GM19397 (cell line): Measurements from ENCODE around the gene CEP89.
"Not testable (repeated sequence)": the region's sequence is repeated elsewhere in the genome, so short reads cannot be mapped to it uniquely, and the experiment has no call there.

ENCODE experiments used
- ATAC-seq: cut with Tn5 transposase; IDR thresholded peaks from one replicate; pipeline ENCODE4 v1.9.1; 2021; ENCODE audit warnings: mild to moderate bottlenecking, moderate library complexity; ENCODE audit not compliant: unreplicated experiment

The CEP89 gene

DNA sequence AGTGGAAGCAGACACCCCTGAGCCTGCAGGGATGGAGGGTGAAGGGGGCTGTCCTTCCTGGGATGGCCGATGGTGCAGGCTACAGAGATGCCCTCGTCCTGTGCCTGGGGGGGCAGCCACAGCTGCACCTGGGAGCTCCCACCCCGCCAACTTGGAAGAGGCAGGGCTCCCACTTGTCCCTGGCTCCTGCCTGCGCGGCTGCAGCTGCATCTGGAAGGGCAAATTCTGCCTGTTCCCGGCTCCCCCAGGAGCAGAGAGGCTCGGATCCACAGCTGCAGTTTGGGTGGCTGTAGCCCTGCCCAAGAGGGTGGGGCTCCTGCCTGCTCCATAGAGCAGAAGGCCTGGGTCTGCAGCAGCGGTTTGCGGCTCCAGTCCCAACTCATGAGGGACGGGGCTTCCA, 2.2 kb downstream of the CEP89 start:
- no peak for ATAC-seq

DNA sequence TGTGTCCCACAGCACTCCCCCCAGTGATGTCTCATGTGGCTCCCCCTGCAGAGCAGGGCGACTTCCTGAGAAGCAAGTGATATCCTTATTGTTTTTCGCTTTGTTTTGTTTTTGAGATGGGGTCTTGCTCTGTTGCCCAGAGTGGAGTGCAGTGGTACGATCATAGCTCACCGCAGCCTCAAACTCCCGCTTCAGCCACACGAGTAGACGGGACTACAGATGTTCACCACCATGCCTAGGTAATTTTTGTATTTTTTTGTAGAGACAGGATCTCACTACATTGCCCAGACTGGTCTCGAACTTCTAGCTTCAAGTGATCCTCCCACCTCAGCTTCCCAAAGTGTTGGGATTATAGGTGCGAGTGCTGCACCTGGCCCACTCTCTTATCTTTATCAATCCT, 5.0 kb downstream of the CEP89 start:
- no peak for ATAC-seq

DNA sequence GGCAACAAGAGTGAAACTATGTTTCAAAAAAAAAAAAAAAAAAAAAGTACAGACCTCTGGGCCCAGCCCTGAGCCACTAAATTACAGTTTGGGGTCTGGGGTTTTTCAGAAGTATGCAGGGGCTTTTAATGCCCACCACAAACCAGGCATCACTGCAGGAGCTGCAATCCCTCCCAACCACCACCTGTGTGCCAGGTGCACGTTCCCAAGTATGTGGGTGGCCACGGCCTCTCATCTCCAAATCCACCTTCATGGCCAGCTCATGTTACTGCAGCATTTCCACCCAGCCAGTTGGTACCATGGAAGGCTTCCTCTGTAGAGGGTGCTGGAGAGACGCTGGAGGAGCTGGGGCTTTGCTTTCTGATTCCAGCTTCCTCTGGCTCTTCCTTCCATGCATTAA, 26.5 kb downstream of the CEP89 start:
- no peak for ATAC-seq

DNA sequence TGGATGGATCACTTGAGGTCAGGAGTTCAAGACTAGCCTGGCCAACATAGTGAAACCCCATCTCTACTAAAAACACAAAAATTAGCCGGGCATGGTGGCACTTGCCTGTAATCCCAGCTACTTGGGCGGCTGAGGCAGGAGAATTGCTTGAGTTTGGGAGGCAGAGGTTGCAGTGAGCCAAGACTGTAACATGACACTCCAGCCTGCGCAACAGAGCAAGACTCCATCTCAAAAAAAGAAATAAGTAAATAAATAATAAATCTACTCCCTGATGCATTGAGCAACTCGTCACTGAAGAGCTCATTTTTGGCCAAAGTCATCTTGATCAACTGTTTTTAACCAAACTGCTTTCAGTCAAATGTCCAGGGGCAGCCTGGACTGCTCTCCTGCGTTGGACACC, 30.5 kb downstream of the CEP89 start:
- not testable (repeated sequence) for ATAC-seq

DNA sequence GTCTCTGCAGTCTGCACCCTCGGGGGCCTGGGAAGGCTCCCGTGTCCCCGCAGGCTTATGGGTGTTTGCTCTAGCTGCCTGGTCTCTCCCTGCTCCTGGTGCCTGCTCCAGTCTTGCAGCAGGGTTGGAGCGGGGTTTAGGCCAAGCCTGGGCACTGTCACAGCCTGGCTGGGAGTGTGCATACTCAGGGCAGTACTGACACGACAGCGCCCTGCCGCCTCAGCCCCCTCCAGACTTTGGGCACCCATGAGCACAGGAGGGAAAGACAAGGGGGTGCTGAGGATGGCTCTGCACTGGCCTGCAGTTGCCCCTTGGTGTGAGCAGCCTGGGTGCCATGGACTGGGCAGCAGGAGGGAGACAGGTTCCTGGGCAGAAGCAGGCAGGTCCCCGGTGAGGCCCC, 35.7 kb downstream of the CEP89 start:
- no peak for ATAC-seq

DNA sequence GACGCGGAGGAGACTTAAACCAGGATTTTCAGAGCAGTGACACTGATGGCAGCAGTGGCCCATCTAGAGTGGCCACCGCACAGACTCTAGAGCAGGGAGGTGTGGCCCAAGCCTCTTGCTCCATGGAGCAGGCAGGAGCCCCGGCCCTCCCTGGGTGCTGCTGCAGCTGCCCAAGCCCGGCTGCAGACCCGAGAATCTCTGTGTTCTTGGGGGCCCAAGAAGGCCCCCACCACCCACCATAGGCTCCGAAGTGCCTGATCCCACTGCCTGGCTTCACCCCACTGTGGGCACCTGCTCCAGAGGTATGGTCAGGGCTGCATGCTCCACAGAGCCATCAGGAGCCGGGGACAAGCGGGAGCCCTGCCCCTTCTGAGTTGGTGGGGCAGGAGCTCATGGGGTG, 36.1 kb downstream of the CEP89 start:
- ATAC-seq, result no peak

DNA sequence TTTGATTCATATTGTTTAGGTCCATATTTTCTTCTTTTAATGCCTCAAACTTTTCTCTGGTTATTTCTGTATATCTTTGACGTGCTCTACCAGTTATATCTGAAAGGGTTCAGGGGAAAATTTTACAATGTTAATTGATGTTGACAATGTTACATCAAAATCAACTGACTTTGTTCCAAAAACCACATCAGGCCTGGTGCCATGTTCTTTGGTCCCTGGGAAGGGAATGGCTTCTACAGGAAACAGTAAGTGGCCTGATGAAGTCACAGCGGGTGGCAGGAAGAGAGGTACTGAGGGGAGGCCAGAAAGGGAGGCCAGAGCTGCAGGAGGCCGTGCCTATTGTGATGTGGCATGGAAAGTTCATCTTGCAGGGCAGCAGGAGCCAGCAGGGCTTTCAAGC, 38.2 kb downstream of the CEP89 start:
- no peak for ATAC-seq

DNA sequence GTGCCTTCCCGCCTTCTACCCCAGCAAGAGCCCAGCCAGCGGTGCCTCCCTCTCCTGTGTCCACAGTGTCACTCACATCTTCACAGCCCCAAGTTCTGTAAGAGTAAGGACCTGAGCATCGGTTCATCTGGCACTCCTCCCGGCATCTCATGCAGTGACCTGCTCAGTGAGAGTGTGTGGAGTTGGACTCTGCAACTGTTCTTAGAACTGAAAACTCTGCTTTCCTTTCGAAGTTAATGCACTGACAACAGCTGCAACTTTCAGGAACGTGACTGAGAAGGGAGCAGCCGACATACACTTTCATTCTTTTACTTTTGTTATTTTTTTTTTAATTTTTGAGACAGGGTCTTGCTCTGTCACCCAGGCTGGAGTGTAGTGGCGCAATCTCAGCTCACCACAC, 41.2 kb downstream of the CEP89 start:
- no peak for ATAC-seq

DNA sequence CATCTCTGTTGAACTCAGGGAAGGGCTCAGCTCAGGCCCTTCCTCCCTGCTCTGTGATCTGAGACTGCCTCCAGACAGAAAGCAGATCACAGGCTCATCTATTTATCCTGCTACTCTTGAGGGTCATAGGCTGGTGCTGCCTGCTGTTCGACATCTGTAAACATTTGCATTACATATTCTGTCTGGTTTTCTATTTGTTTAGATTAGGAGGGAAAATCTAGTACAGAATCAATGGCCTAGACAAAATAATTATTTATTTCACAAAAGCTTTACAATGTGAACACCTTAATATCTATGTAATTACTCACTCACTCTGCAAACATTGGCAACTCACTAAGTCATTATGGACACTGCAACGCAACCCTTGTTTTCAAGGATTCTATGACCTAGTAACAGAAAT, 43.0 kb downstream of the CEP89 start:
- ATAC-seq, result no peak

DNA sequence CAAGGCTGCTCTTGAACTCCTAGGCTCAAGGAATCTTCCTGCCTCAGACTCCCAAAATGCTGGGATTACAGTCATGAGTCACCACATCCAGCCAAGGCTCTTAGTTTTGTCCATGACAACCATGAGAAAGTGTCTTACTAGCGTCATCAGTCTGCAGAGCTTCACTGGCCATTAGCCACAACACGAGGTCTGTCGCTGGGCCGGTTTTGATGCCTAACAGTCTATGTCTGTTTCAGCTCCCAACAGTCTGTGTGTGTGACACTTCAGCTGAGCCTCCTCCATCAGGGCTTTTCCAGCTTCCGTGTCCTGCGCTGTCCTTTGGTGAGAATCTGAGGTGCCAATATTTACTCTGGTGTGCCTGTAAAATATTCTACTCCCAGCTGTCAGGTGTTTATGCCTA, 47.6 kb downstream of the CEP89 start:
- no peak for ATAC-seq

DNA sequence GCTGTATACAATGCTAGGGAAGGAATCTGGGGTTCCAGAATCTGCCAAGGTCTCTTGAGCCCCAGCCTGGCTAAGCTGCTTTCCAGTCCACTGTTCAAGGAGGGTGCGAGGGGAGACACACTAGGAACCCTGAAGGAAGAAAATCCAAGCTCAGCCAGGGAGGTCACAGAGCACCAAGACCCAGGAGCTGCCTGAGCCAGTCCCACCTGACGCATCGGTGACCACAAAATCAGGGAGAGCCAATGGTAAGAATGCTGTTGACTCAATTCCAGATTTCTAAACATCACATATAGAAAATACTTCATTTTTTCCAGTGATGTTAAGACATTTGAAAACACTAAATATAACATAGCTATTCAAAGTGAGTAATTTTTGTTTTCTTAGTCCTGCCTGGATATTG, 50.1 kb downstream of the CEP89 start:
- ATAC-seq, result no peak

DNA sequence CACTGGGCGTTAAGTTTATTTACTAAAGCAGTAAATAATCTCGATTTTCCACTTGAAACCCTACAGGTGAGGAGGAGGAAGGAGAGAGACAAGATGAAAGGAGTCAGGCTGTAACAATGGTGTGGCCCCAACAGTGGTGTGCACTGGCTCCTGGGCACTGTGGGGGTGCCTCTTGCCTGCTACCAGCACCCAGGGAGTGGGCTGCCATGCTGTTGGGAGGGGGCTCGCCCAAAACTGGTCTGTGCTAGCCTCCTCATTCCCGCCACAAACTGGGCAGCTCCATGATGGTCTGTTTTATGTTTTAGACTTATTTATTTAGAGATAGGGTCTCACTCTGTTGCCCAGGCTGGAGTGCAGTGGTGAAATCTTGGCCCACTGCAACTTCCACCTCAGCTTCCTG, 52.4 kb downstream of the CEP89 start:
- no peak for ATAC-seq

DNA sequence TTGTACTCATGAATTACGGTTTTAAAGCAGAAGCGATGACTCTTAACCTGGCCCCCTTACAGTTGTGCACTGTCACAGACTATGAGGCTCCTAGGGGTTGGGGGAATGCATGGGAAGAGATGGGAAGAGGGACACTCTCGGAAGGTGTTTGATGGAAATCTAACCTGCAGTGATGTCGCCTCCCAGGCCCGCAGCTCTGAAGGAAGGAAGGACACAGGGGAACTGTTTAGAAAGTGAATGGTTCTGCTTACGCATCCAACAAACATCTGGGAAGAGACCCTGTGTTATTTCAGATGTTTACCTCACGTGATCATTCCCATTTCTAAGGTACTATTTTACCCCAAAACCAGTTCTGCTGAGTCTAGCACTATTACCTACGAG, 54.2 kb downstream of the CEP89 start:
- no peak for ATAC-seq

DNA sequence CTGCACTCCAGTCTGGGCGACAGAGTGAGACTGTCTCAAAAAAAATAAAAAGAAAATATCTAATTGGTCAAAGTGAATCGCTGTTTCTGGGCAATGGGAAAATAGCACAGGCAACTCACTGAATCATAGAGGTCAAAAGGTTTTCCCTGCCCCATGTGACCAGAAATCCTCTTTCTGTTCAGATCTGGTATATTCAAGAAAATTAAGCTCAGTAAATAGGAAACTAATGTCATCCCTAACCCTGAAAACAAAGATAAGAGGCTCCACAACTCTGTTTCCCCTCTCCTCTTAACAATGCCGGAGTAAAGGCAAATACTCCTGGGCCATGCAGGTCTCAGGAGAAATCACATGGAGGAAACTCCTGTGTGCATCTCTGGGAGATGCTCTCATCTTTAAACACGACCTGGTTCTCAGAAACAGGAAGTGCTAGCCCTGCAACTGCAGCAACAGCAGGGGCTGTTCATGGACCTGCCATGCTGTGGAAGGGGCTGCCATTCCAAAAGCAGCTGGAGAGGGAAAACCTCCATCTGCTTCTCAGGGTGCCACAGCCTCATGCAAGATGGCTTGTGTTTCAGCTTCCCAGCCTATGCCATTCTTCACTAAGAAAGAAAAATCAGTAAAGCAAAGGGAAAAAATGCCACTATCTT, 54.7 kb downstream of the CEP89 start:
- ATAC-seq, result no peak

DNA sequence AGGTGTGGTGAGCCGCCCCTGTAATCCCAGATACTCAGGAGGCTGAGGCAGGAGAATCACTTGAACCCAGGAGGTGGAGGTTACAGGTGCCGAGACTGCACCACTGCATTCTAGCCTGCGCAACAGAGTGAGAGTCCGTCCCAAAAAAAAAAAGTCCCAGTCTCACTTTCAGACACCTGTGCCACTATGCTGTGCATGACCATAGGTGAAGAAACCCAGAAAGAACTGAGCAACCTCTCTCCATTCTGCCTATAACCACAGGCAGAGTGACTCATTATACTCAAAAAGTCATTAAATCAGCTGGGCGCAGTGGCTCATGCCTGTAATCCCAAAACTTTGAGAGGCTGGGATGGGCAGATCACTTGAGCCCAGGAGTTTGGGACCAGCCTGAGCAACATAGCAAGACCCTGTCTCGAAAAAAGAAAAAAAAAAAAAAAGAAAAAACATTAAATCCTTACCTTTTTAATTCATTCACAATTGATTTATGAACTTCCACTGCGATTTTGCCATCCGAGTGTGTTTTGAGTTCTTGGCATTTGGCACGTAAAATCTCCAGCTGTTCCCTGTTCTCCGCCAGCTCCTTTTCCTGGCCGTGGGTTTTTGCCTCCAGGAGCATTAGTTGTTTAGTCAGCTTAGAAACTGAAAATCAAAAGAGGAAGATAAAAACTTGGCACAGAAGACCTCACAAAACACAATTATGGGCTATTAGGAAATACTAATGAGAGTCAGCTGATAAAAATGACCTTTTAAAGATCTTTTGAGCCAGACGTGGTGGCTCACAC, 56.7 kb downstream of the CEP89 start:
- ATAC-seq, result no peak

DNA sequence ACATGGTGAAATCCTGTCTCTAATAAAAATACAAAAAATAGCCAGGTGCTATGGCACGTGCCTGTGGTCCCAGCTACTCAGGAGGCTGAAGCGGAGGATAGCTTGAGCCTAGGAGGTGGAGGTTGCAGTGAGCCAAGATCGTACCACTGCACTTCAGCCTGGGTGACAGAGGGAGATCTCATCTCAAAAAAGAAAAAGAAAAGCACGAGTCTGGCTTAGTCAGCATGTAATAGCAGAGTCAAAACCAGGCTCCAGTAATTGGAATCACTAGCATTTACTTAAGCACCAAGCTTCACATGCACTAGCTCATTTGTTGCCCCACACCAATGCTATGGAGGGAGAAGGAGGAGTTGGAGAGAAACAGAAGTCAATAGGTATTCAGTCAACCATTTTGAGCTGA, 60.3 kb downstream of the CEP89 start:
- no peak for ATAC-seq

DNA sequence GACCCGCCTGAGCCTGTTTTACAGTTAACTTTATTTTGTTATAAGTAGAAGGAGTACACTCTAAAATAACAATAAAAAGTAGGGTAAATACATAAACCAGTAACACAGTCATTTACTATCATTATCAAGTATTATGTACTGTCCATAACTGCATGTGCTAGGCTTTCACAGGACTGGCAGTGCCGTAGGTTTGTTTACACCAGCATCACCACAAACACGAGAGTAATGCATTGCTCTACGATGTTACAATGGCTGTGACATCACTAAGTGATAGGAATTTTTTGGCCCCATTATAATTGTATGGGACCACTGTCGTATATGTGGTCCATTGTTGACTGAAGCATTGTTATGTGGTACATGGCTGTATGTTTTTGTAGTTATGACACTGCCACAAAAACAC, 60.9 kb downstream of the CEP89 start:
- ATAC-seq, result no peak

DNA sequence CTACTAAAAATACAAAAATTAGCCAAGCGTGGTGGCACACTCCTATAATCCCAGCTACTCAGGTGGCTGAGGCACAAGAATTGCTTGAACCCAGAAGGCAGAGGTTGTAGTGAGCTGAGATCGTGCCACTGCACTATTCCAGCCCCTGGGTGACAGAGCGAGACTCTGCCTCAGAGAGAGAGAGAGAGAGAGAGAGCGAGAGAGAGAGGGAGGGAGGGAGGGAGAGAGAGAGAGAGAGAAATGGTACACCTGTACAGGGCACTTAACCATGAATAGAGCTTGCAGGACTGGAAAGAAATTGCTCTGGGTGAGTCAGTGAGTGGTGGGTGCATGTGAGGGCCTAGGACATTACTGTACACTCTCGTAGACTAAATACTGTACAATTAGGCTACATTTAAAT, 61.7 kb downstream of the CEP89 start:
- no peak for ATAC-seq

DNA sequence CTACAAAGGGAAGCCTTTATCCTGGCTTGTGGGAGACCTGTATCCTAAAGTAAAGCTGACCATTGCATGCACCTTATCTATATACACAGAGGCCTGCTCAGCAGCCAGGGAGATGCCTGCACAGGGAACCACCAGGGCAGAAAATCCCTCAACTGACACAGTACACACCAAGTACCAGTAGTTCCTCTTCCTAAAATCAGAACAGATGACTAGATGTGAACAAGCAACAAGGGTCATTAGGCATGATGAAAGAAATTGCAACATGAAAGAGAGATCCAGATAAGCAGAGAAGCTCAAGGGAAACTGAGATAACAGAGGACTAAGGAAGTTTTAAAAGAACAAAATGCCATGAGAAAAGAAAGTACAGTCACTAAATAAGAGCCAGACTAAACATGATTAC, 62.5 kb downstream of the CEP89 start:
- no peak for ATAC-seq

DNA sequence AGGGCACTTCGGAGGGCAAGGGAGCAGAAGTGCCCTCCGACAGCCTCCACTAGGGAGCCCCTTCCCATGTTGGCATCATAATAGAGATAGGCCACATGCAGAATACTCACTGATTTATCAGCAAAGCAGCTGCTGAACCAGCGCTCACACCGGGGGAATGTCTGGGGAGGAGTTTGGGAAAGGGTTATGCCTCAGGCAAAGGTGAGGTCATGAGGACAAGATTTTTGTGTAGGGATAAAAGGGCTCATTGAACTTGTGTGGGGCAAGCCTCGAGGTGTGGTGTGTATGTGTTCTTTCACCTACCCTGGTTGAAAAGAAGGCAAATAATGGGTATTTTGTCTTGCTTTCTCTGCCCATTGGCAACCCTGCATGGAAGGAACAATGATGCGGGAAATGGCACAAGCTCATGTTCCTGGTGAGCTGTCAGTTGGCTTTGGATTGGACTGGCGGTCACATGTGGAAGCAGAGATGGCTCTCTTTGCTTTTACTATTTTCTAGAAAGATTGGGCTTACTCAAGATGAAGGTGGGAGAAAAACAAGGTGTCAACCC, 63.0 kb downstream of the CEP89 start:
- ATAC-seq, result no peak

DNA sequence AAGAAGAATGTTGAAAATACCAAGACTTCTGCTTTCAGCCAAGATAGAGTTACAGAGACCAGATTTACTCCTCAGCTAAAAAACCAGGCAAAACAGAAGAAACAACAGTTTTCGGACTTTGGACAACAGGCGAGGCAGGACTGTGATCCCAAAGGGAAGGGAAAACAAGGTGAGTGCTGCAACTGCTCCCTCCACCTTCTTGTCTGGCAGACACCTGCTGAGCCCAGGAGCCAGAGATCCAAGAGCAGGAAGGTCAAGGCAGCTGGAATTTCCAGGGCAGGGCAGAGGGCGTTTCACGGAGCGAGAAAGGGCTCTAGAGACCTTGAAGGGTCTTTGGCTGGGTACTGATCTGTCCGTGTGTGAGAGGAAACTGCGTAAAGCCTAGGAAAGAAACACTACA, 69.3 kb downstream of the CEP89 start:
- no peak for ATAC-seq

DNA sequence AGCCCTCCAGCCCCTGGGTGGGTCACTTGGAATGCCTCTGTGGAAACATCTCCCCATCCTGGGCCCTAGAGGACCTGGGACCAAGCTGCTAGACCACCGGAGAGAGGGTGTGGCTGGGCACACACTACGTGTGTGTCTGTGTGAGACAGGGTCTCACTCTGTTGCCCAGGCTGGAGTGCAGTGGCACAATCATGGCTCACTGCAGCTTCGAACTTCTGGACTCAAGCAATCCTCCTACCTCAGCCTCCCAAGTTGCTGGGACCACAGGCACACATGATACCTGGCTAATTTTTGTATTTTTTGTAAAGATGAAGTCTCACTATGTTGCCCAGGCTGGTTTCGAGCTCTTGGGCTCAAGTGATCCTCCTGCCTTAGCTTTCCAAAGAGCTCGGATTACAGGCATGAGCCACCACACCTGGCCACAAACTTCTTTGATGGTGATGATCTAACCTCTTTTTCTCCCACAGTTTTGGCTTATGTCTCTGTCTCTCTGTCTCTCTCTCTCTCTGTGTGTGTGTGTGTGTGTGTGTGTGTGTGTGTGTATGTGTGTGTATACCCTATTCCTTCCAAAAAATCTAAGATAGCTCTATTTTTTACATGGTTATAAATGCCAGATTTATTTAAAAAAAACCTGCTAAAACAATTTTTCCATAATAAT, 70.1 kb downstream of the CEP89 start:
- no peak for ATAC-seq
